Activated CD4-positive, alpha-beta T cell treated with anti-CD3 and anti-CD28 coated beads, Interleukin-10, Interleukin-2, amounts not matched to agents 100 ng/mL and 50 ng/mL, durations not matched to agents 16 hours and 8 hours (primary cell): ENCODE measurements around the gene METTL26.
"Not testable (repeated sequence)": the region's sequence is repeated elsewhere in the genome, so short reads cannot be mapped to it uniquely, and the experiment has no call there.

Experiments
- DNase-seq: peaks from one replicate; pipeline ENCODE4 v3.0.0-alpha.2; 2020

METTL26 gene

GRCh38 chr16:624526-625070, 11.5 kb downstream of the METTL26 start:
- no peak for DNase-seq

- DNase-seq = no peak
Observed at GRCh38 chr16:622920-623280, 13.2 kb downstream of the METTL26 start.

GRCh38 chr16:621526-622105, 14.5 kb downstream of the METTL26 start:
- no peak for DNase-seq

- no peak for DNase-seq
Observed at GRCh38 chr16:620700-621525, 15.2 kb downstream of the METTL26 start.

GRCh38 chr16:619476-620100, 16.5 kb downstream of the METTL26 start:
- DNase-seq = no peak

GRCh38 chr16:617855-618254, 18.2 kb downstream of the METTL26 start:
- no peak for DNase-seq

GRCh38 chr16:616733-617586, 19.1 kb downstream of the METTL26 start:
- DNase-seq = no peak

GRCh38 chr16:615122-615521, 21.0 kb downstream of the METTL26 start:
- DNase-seq = no peak

- peak; percentile 52 for DNase-seq
Observed at GRCh38 chr16:610513-611381, 25.4 kb downstream of the METTL26 start.

- no peak for DNase-seq
Observed at GRCh38 chr16:609984-610383, 26.1 kb downstream of the METTL26 start.

- DNase-seq = no peak
Observed at GRCh38 chr16:609316-609715, 26.8 kb downstream of the METTL26 start.

- peak; percentile 30 for DNase-seq
Observed at GRCh38 chr16:608019-608418, 28.1 kb downstream of the METTL26 start.

- no peak for DNase-seq
Observed at GRCh38 chr16:606656-607307, 29.3 kb downstream of the METTL26 start.

- DNase-seq = no peak
Observed at GRCh38 chr16:603933-604332, 32.2 kb downstream of the METTL26 start.

- DNase-seq = no peak
Observed at GRCh38 chr16:600781-601180, 35.3 kb downstream of the METTL26 start.

- no peak for DNase-seq
Observed at GRCh38 chr16:598823-599739, 37.0 kb downstream of the METTL26 start.

GRCh38 chr16:597655-598054, 38.5 kb downstream of the METTL26 start:
- DNase-seq = not testable (repeated sequence)

- no peak for DNase-seq
Observed at GRCh38 chr16:596736-597060, 39.4 kb downstream of the METTL26 start.

- no peak for DNase-seq
Observed at GRCh38 chr16:595942-596735, 40.0 kb downstream of the METTL26 start.
